NCI-H2227 treated with DMSO at 0.1 percent for 48 hours (cell line): ENCODE results near the gene TRAPPC2.

Experiments used
- DNase-seq: peaks from one replicate; lab custom pipeline; 2025; lab: John Stamatoyannopoulos, UW

The TRAPPC2 gene

DNA sequence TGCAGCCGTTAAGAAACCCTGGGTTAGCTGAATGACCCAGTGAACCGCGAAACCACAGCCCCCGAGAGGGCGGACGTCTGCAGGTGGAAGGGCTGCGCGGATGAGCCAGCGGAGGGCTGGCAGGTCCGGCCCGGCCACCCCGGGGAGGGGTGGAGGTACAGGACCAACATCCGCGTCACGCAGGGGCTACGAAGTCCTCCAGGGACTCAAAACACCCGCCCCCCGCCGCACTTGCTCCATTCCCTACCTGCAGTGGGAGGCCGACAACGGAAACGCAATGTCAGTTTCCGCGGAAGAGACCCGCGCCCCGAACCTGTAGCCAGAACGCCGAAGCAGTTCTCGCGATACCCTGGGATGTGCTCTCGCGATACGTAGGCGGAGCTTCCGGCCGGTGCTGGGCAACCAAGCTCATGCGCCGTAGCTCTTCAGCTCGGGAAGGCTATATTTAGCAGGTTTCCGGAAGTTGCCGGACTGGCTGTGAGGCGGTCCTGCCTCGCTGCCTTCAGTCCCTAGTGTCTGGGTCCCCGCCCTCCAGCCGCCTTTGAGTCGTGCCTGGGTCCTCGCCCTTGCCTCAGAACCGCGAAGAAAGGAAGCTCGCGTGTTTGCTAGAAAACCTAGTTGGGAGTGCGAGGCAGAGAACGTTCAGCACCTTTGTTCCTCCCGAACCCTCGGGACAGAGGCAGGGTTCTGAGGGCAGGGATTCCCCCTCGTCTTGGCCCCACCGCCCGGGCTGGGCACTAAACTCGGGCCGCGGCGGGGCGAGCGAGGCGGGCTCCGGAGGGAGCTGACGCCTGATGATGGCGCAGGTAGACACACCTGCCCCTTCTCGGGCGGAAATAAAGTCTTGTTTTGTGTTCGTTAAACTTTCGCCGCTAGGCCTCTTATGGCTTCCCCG, at the start of gene TRAPPC2, which contains the start of gene OFD1:
Gene TRAPPC2, minus strand, starts transcription at position 343 of the 895 bp plus-strand sequence. CDS start 14,657 bp downstream, outside the sequence.
Gene OFD1, plus strand, starts transcription at position 471 of the 895 bp plus-strand sequence. Its CDS starts 324 bp downstream, at position 795.
- peak; percentile 96 for DNase-seq

DNA sequence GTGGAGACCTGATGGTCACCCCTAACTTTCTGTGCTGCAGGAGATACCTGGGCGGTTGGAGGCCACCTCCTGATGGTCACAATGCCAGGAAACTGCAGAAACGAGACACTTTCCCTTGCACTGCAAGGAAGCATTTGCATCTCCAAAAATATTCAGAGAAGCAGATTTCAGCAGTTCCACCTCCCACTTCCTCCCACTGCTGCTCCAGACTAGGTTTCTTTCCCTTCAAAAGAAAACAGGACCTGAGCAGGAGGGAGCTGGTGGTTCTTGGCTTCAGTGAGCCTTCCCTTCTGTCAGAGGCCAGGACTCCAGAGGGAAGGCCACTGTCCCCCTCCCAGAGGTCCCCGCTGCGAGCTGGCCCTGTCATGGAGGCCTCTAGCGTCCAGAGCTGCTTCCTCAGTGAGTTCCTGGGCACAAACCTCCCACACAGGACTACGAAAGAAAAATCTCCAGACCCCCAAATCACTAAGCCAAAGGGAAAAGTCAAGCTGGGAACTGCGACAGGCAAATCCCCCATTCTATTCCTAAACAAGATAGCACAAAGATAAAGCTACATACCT, 46.5 kb upstream of the TRAPPC2 start:
- DNase-seq, result no peak

DNA sequence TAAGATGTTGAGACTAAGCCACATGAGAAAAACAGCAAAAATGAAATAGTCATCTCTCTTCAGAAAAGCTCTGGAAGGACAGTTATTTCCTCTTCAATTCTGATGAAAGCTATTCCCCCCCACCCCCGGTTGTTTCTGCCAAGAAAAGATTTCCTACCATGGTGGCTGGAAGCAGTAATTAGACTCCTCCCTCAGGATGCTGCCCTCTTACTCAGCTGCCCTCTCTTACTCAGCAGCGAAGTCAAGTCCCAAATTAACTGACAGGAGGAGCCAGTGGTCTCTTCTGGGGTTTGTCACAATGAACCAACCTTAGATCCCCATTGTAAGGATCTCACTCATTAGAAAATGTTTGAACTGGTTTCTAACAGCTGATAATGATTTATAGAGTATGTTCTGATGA, 44.5 kb upstream of the TRAPPC2 start:
- peak; percentile 67 for DNase-seq

DNA sequence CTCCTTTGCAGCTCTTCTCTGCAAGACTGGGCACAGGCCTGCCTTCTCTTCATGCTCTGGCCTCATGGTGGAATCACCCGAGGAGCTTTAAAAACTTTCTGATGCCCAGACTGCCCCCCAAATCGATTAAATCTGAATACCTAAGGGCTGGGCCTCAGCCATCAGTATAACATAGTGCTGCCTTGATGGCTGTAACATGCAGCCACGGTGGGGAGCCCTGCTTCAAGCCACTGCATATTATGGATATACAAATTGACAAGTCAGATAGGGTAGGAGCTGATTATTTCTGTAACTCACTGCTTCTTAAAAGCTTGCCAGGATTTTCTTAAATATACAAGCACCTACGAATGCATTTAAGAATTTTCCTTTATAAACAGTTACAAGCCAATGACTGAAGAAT, 42.0 kb upstream of the TRAPPC2 start:
- DNase-seq, result no peak

DNA sequence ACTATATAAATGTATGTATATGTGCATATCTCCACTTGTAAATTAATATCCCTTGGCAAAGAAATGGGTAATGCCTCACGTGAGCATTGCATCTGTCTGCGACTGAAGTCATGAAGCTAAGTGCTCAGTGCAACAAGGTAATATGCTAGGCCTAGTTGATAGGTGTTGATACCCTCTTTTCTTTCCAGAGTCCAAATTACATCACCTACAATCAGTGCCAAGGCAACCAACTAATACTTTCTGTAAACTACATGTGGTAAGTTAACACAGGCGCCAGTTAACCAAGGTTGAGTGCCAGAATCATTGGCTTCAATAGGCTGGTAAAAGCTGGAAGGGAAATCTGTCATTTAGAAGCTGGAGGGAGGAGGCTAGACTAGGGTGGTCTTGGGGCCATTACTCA, 41.4 kb upstream of the TRAPPC2 start:
- DNase-seq, result no peak

DNA sequence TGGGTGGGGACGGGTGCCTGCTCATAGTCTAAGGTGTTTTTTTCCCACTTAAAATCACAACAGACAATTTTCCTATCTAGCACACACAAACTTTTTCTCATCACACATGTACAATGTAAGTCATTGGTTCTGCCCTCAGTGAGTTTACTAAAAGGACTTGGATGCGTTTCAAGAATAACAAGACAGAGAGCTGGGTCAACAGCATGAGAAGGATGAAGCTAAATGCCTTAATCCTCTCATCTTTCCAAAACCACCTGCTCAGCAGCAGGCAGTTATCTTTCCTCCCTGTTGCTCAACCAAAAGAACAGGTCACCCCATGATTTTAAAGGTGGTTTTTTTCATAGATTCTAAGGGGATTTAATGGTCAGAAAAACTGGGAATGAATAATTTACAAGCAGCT, 40.3 kb upstream of the TRAPPC2 start:
- no peak for DNase-seq

DNA sequence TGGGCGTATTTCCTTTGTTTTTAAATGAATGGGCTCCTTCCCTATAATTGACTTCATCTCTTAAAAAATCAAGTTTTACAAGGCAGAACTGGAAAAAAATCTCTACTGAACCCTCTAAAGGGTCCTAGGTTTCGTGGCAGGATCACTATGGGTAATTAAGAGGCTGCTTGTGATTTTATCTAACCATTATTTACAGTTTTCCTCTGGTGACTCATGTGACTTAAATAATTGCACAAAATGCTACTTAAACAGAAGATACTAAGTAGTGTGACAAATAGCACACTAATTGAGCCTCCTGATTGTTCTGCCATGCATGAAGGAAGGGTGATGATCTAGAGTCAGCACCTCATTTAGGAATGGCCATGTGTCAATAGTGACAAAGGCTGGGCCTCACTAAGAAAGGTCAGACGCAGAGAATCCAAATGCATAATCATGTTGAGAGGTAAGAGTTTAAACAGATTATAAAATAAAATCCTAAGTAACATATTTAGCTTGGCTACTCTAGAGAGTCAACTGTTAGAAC, 35.7 kb upstream of the TRAPPC2 start:
- DNase-seq, result no peak

DNA sequence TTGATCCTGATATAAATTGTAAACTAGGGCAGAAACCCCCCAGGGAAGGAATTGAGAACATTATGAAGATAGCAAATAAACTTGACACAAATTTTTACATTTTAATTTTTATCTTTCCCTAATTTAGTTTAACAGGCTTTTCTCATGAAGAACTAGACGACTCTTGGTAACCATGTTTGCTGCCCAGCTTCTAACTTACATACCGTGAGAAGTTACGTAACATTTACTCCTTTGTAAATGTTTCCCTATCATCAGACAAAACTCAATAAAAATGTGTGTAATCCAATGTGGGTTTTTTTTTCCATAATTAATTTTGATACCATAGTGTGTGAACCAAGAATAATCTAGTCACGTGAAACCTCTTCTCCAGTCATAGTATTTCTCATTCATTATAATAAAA, 34.5 kb upstream of the TRAPPC2 start:
- DNase-seq, result no peak

DNA sequence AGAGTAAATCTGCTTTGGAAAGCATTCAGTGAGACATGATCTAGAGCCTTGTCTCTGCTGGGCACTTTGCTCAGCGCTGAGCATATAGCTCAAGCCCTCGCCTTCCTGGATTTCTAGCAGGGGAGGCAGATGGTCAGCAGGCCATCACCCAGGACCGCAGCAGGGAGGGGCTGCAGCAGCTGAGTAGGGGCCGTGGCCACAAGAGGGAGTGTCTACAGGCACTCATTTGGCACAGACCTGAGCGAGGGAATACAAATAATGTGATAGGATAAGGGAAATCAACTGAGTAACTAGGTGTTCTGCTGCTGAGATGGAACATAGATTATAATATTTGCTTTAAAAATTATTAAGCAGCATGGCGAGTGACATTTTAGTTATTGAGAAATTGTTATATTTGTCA, 30.3 kb upstream of the TRAPPC2 start:
- peak; percentile 74 for DNase-seq

DNA sequence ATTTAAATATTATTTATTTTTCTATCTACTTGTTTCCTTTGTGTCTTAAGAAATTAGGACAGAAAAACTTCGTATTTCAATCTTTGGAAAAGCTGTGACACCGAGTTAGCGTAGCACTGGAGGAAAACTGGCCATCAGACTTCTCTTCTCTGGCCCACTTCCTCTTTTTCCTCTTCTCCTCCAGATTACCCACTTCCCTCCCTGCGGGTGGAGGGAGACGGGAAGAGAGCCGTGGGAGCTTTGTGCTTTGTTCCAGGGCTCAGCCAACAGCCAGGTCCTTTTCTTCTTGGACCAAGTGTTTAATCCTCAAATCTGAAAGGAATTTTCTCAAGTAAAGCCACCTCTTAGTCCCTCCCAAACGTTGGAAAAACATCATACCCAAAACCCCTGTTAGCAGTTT, 29.9 kb upstream of the TRAPPC2 start:
- peak; percentile 22 for DNase-seq

DNA sequence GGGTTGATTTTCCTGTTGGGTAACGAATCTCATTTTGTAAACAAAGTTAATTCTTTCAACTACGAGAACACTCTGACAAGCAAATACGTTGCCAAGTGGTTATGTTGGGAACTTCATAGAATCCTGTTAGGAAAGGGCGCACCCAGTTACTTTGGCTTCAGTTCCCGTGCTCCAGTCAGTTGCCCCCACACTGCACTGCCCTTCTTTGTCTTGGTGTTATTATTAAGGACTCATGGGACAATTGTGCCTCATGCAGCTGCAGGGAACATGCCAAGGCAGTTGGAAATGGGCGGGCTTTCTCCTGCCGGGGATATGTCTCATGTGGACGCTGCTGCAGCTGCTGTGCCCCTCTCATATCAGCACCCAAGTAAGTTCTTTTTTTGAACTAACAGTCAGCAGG, 29.1 kb upstream of the TRAPPC2 start:
- DNase-seq, result no peak

DNA sequence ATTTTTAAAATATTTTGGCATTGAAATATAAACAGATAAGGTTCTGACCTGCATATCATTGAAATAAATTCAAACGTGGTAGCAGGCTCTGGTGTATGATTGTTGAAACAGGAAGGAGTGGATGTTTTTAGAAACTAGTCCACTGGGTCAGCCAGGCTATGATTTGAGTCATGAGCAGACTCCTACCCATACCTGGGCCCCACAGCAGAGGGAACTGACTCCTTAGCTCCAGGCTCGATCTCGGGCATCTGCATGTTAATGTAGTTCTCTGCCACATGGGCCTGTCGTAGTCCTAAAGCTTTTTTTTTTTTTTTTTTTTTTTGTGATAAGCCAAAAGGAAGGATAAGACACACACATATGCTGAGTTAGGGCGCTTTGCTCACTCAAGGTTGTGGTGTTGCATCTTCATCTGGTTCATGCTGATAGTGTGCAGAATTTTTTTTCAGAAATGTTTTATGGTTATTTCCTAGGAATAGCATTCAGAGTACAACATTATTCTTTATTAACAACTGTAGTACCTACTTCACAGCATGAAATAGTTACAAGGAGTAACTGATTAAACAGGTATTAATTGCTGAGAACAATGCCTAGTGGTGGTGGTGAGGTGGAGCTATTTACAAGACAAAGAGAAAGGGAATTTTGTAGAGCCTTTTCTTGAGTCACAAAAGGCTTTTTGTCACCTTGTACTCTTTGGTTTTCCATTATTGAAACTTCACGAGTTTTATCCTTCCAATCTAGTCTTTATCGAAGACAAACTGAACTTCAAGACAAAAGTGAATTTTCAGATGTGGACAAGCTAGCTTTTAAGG, 27.4 kb upstream of the TRAPPC2 start:
- no peak for DNase-seq

DNA sequence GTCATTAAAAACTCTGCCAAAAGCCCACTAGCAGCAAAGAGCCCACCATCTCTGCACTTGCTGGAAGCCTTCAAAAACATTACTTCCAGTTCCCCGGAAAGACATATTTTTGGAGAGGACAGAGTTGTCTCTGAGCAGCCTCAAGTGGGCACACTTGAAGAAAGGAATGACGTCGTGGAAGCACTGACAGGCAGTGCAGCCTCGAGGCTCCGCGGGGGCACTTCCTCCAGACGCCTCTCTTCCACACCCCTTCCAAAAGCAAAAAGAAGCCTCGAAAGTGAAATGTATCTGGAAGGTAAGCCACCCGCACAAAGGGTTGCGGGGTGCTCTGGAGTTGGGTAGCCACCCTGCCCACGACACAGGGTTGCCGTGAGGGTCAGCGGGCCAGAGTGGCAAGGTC, 26.0 kb upstream of the TRAPPC2 start:
- no peak for DNase-seq

DNA sequence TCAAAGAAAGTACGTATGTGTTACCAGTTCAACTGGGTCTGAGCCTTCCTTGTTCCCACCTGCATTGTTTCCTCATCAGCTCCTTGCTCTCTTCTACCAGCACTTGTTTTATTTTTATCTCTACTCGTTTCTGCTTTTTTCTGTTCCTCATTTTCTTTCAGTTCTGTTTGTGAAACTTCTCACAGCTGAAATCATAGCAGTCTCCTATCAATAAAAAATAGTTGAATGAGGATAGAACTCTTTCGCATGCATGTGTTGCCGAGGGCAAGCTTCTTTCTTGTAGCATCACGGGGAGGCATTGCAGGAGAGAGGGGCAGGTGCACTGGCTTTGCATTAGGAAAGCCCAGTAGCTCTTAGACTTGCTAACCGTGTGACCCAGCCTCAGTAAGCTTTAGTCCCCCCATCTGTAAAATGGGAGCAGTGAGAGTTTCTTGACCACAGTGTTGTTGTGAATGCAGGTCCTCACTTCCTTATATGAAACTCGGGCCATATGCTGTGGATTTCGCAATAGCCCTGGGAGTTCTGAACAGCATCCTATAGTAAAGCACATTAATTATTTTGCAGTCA, 24.8 kb upstream of the TRAPPC2 start:
- DNase-seq, result no peak

DNA sequence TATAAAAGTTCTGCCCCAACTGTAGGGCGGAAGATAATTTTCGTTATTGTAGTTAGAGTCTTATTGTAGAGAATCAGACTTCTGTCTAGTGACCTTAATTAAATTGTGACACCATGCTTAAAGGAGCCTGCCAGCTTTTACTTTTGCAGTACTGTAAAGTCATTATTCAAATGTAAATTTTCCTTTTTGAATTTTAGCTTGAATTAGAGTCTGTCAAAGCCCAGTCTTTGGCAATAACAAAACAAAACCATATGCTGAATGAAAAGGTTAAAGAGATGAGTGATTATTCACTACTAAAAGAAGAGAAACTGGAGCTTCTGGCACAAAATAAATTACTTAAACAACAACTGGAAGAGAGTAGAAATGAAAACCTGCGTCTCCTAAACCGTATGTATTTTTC, 22.0 kb upstream of the TRAPPC2 start:
- no peak for DNase-seq

DNA sequence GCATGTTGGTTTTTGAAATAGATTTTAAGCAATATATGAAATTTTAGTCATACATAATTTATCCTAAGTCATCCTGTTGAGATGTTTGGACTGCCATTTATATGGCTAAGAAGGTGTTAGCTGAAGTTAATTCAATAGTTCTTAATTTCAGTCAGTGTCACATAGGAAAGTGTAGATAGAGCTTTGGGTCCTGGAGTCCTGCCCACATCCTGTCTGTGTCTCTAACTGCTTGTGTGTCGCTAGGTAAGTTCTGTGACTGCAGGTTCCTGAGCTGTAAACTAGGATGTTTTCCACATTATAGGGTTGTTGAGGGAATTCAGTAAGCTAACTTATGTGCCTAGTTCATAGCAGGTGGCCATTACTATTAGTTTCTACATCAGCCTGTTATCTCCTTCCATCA, 20.8 kb upstream of the TRAPPC2 start:
- DNase-seq, result no peak

DNA sequence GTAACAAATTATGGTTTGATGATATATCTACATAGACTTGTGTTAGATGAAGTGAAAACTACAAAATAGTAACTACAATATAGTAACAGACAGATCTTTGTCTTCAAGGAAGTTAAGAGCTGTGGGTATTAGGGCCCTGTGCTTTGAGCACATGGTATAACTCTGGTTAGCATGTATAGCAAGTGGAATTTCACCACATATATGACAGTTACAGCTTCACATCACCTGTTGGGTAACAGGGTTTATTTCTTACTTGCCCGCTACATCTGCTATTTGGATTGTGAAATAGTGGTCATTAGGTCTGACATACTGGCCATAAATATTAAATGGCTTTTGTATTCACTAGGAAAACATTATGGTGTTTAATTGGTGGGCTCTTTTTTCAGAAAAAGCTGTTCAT, 20.3 kb upstream of the TRAPPC2 start:
- no peak for DNase-seq

DNA sequence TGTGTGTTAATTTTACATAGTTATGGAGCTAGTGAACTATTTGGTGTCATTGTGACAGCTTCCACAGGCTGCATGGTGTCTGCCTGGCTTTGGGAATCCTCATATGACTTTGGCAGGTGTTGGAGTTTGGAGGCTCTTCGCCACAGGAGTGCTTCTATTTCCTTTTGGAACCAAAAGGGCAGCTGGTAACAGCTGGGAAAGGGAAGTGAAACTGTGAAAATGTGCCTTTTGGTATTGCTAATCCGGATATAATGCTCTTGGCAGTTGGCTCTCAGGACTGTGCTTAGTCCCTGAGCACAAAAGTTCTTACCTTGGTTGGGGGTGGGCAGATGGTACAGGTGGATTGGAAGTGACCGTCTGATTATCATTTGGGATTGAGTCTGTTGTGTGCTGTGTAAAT, 18.2 kb upstream of the TRAPPC2 start:
- DNase-seq, result no peak

DNA sequence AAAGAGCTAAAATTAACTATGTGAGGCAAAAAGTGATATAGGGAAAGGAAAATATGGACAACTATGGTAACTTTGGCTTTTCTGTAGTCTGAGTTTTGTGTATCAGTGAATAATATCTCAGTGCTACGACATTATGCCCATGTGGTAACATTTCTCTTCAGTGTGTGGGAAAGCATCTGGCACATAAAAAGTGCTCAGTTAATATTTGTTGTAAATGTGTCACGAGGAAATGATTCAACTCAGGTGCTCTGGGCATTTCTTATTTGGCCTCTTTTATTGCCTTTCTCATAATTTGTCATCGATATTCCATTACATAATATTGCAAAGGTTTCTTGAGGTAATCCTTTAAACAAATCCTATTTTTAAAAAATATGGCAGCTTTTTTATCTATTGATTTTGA, 17.7 kb upstream of the TRAPPC2 start:
- DNase-seq, result no peak

DNA sequence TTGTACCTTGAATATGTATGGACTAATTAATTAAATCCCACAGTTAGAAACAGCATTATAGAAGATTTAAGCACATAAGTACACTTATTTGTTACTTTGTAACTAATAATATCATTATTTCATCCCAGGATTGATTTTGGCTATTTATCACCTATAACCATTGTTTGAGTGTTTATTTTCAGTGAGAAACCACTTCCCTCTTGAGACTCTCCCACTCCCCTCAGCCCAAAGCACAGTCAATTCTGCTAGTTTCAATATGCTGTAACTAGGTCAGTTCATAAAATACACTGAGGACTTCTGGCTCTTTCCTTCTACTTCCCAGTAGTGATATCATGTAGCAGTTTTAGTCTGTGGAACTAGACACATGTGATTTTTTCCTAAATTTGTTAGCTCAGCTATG, 16.4 kb upstream of the TRAPPC2 start:
- DNase-seq, result no peak

DNA sequence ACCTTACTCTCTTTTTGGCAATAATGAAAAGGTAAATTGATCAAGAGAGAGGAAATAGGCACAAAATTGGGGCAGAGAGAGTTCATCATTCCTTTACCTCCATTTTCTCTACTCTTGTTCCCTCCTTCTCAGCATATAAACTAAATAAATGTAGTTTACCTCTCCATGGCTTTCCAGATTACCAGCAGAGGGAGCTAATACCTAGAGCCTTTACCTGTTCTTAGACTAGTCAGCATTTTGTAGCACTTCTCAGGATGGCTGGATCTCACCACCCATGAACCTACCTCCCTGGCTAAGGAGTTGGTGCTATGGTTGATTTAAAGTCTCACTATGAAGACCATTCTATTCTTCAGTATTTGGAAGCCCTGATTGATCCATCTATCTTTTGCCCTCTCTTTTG, 15.8 kb upstream of the TRAPPC2 start:
- DNase-seq, result peak; percentile 58

DNA sequence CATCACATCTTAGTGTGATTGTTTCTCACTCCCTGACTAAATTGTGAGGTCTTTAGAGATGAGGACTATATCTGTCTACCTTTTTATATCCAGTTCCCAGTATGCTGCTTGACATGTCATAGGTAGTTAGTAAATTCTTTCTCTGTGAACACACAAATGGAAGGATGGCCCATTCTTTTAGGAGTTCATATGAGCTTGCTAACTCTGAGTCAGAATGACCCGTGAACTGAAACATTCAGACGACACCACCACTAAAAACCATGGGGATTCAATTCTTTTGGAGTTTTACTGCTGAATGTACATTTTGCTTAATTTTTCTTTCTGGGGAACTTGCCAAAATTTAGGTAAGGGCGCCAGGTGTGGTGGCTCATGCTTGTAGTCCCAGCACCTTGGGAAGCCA, 14.1 kb upstream of the TRAPPC2 start:
- DNase-seq, result no peak
